ENCODE results near the gene APOBEC2. TPM values are rescaled to one million over a fixed set of nuclear protein-coding genes. Genes with fewer than 3 reads are reported as not detected.

The APOBEC2 gene
- total and polyA plus RNA-seq, 2 of the 4 experiments (the other 2 are of a cell fraction) = not detected

- no peak for TF ChIP-seq RAD21 (IDR thresholded peaks at IDR 0.05; ENCODE audit: low read length)
- no peak for TF ChIP-seq MXI1 (IDR thresholded peaks at IDR 0.05; ENCODE audit: borderline replicate concordance, low read depth, low read length)
- TF ChIP-seq POLR2A (IDR thresholded peaks at IDR 0.05; ENCODE audit: low read depth, low read length) = no peak
- no peak for TF ChIP-seq RFX5 (IDR thresholded peaks at IDR 0.05; ENCODE audit: low read depth, low read length)
- TF ChIP-seq NFE2L2 (IDR thresholded peaks at IDR 0.05; ENCODE audit: low read depth, low read length) = no peak
- no peak for TF ChIP-seq USF2 (IDR thresholded peaks at IDR 0.05; ENCODE audit: low read depth, low read length)
- TF ChIP-seq MAZ (IDR thresholded peaks at IDR 0.05; ENCODE audit: borderline replicate concordance, low read depth, low read length) = no peak
- TF ChIP-seq CEBPB (IDR thresholded peaks at IDR 0.05; ENCODE audit: low read depth, low read length) = no peak
- no peak for TF ChIP-seq CHD1 (IDR thresholded peaks at IDR 0.05; ENCODE audit: low read depth, low read length)
- no peak for TF ChIP-seq MAFK (IDR thresholded peaks at IDR 0.05; ENCODE audit: low read depth, low read length)
- TF ChIP-seq RCOR1 (IDR thresholded peaks at IDR 0.05; ENCODE audit: insufficient replicate concordance, low read length) = no peak
- Histone ChIP-seq H2BK15ac (ENCODE audit: low read depth, low read length) (no peak overlapping the region), H4K5ac (ENCODE audit: low read depth, low read length) (no peak overlapping the region), H3K36me3 (ENCODE audit: control insufficient read depth, insufficient read depth, low read length) (no peaks in the 10 kb centered on the region), H2AK9ac (replicated peaks; ENCODE audit: low read depth, low read length, poor library complexity) (no peak overlapping the region), H2BK120ac (ENCODE audit: low read depth, low read length) (no peak overlapping the region), H3K79me1 (ENCODE audit: low read depth in 1 of 2, low read length in 2 of 2) (no peaks in the 10 kb centered on the region), H3K4me3 (ENCODE audit: insufficient read depth, low read depth, low read length) (no peak overlapping the region), H3K23ac (ENCODE audit: low read depth, low read length) (no peak overlapping the region), H3K4ac (ENCODE audit: low read depth, low read length) (no peak overlapping the region), H3K9me3 (ENCODE audit: control insufficient read depth, insufficient read depth, low read length) (no peaks in the 10 kb centered on the region), H3K4me2 (ENCODE audit: low read depth, low read length) (no peak overlapping the region), H4K91ac (ENCODE audit: insufficient read depth, low read depth, low read length) (no peak overlapping the region), H3K27me3 (ENCODE audit: control insufficient read depth, insufficient read depth, low read length) (peaks cover 16% of the 10 kb centered on the region), H4K20me1 (ENCODE audit: insufficient read depth, low read length) (no peaks in the 10 kb centered on the region), H3K14ac (replicated peaks; ENCODE audit: low read depth, low read length) (no peak overlapping the region), H3K9me1 (ENCODE audit: insufficient read depth, low read length) (0 out of 2 replicates have a peak, but pooled peaks cover 4% of the 10 kb centered on the region), H3K27ac (ENCODE audit: insufficient read depth, low read length) (no peak overlapping the region), H2BK5ac (ENCODE audit: low read depth, low read length, poor library complexity, severe bottlenecking) (no peak overlapping the region), H2AK5ac (ENCODE audit: low read depth, low read length) (no peak overlapping the region), H4K8ac (ENCODE audit: low read depth in 2 of 2, low read length in 2 of 2) (no peak overlapping the region), H3K4me1 (ENCODE audit: control insufficient read depth, insufficient read depth, low read length) (no peaks in the 10 kb centered on the region), H3K56ac (ENCODE audit: extremely low read depth, insufficient read depth, low read length) (no peak overlapping the region), H2AFZ (replicated peaks; ENCODE audit: low read length, poor library complexity) (no peak overlapping the region), H2BK20ac (ENCODE audit: low read depth, low read length) (no peak overlapping the region), H3K18ac (ENCODE audit: low read depth, low read length) (no peak overlapping the region), H3K9ac (ENCODE audit: low read depth, low read length) (no peak overlapping the region)
- no peak for DNase-seq
- intact Hi-C loops (cut with micrococcal nuclease) (no loop called here), in situ Hi-C loops (cut with MboI; ENCODE audit: low sequenced_read_pairs) (loop anchor here (25.0 kb wide), 2 partner anchors 1063 to 1688 kb away; no protein-coding TSS in a partner anchor), dilution Hi-C loops (cut with HindIII; ENCODE audit: low sequenced_read_pairs, unreplicated experiment) (no loop called here)
- ATAC-seq (ENCODE audit: low read depth) = no peak
- ChIA-PET CTCF (no interaction called here), POLR2A (ENCODE audit: unreplicated experiment) (no interaction called here)
- no TSS peak for BruUV-seq (replicated peaks)
- WGBS, 2 experiments (ENCODE audit: extremely low coverage in 2 of 2, insufficient read length in 1 of 2) = no CpG with 5 or more reads among the region's 7 CpGs
Observed at GRCh38 chr6:41049955-41050354, 3.0 kb upstream of the APOBEC2 start.
